Renal cortical epithelial cell (primary cell): ENCODE results near the gene TXNDC9. TPM values are rescaled to one million over a fixed set of nuclear protein-coding genes. Genes with fewer than 3 reads are reported as not detected.
"Not testable (repeated sequence)": the region's sequence is repeated elsewhere in the genome, so short reads cannot be mapped to it uniquely, and the experiment has no call there.

Experiments used
- DNase-seq: peaks from one replicate; pipeline ENCODE4 v3.0.0-alpha.2; 2011; ENCODE audit warnings: low read depth
- total RNA-seq: library from RNA; depleted of rRNA; stranded (reverse); fragments of >200 nt; gene quantifications from 2 replicates; pipeline ENCODE4 v1.2.3, GENCODE V29; 2014

The TXNDC9 gene
- total RNA-seq, 1 donor from 2014 or later, result 114 TPM

DNA sequence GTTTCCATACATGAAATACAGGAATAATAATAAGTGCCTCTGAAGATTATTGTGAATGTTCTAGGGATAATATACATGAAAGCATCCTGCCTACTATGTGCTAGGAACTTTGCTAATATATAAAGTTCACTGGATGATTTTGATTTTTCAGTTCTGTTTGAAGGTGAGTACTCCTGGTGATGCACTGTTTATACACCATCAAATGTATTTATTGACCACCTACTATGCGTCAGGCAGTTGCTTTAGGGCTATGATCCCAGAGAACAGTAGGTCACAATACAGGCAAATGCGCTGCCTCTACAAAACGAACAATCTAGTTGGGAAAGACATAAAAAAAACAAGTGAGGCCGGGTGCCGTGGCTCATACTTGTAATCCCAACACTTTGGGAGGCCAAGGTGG lies 10.7 kb downstream of the TXNDC9 start:
- no peak for DNase-seq

- DNase-seq, result peak; percentile 54
Observed at GRCh38 chr2:99317873-99318200, 18.3 kb downstream of the TXNDC9 start.

- peak; percentile 65 for DNase-seq
Observed at GRCh38 chr2:99317161-99317872, 18.8 kb downstream of the TXNDC9 start.

GRCh38 chr2:99301097-99301496 lies 35.0 kb downstream of the TXNDC9 start, which contains the start of gene LYG1:
TSS of gene LYG1 (minus strand) at chr2:99301197. CDS start at chr2:99295670, 5,527 bp downstream.
- DNase-seq, result not testable (repeated sequence)

- DNase-seq, result no peak
Observed at GRCh38 chr2:99299580-99299979, 36.6 kb downstream of the TXNDC9 start.

DNA sequence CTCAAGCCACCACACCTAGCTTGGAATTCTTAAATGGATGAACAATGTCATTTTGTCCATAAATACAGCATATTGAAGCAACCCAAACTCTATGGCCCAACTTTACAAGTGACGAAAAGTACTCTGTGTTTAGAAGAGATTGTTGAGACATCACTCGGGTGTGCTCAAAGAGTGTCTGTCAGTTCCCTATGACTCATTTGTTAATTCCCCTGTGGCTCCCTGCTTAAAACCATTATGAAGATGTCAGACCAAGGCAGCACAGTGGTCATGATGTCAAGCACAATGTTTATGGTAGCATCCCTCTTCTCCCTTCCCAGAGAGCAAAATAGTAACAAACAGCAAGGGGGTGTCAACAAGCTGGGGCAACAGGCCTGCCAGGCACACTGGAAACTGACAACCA lies 38.1 kb downstream of the TXNDC9 start:
- peak; percentile 36 for DNase-seq

DNA sequence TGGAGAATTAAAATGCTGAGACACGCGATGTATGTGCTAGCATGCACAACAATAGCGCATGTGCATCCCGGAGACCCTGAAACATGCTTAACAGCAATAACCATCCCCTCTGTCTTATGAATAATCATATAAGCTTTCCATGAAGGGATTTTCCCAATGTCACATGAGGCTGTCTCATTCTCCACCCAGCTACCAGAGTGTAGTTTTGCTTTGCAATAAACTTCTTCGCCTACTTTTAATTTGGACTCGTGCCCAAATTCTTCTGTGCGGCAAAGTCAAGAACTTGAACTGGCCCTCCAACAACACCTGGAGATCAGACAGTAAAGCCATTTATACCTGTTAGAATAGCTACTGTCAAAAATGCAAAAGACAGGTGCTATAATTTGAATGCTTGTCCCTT lies 50.6 kb downstream of the TXNDC9 start:
- DNase-seq, result peak; percentile 74

DNA sequence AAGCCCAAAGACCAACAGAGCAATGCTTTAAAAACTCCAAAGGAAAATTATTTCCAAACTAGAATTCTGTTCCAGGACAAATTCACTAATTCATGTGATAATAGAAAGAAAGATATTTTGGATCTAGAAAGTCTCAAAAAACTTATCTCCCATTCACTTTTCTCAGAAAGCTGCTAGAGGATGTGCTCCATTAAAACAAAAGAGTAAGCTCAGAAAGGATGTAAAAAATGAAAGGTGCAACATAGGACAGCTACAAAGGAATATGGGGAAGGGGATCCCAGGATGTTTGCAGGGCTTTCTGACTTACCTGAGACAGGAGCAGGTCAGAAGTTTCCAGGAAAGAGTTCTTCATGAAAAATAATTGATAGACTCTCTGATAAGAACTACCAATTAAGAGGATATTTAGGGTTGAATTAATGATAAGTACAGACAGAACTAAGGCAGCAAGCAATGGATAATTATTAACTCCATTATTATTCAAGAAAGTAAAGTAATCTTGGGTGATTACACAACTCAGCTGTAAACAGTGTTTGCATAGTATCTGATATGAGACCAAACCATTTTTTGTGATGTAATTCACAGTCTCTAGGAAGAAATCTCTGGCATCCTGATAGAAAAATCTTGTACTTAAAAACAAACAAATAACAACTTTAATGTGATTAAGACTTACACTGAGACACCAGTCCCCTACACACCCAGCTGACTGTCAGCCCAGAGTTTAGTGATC lies 56.0 kb downstream of the TXNDC9 start:
- peak; percentile 54 for DNase-seq

DNA sequence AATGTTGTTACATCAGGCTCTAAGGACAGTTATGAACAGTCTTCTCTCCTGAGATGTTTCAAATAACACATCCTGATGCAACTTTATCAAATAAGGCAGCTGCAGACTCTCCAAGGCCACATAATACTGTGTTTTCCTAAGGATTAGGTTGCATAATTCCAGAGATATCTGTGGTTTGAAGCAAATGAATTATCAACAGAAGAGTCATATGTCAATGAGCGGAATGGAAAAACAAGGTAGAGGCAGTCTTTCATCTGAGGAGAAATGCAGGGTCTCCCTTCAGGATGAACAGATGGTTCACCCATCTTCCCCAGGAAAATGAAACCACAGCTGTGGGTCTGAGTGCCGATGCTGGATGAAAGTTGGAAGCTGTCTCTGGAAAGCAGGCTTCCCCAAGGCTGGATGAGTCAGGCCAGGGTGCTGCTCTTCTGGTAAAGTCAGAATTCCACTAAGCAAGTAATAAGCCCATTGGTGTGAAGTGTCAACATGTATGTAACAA lies 57.3 kb downstream of the TXNDC9 start:
- DNase-seq, result peak; percentile 93

DNA sequence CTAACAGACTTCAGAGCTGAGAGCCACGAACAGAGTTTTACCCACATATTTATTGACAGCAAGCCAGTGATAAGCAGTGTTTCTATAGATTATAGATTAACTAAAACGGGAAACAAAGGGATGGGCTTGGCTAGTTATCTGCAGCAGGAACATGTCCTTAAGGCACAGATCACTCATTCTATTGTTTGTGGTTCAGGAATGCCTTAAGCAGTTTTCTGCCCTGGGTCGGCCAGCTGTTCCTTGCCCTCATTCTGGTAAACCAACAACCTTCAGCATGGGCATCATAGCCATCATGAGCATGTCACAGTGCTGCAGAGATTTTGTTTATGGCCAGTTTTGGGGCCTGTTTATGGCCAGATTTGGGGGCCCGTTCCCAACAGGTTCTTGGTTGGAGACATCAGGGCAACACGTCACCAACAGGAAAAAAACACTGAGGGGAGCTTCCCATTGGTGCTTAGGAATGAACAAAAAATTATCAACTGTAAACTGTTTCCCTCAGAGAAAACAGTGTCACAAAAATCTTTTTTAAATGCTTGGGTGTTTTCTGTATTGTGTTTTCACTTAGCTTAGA lies 57.9 kb downstream of the TXNDC9 start:
- DNase-seq, result not testable (repeated sequence)

DNA sequence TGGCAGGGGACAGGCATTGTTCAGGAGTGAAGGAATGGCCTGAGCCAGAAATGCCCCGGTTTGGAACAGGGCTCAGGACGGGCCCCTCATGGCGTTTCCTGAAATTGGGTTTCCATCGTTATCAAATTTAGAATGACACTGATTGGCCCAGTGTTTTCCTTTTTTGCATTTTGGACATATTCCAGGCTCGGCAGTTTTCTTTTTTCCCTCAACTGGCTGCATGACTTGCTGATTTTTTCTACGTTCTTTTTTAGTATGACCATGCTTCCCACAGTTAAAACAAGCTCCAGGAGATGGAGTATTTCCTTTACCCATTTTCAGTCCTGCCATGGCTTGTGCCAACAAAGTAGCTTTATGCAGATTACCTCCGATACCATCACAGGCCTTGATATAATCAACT lies 60.3 kb downstream of the TXNDC9 start:
- DNase-seq, result no peak

Other genes starting within 250 kb of the TXNDC9 start
- 5.6 and 9.2 TPM in 2 replicates for gene C2orf15, start 194.6 kb downstream of the TXNDC9 start, total RNA-seq
- 13.9 and 21.6 TPM in 2 replicates for gene TSGA10, start 181.4 kb downstream of the TXNDC9 start, total RNA-seq
- gene LIPT1, start 181.4 kb downstream of the TXNDC9 start, total RNA-seq, result 4.9 and 8.1 TPM in 2 replicates
- 25.8 and 44.6 TPM in 2 replicates for gene MITD1, start 155.3 kb downstream of the TXNDC9 start, total RNA-seq
- gene MRPL30, start 155.1 kb downstream of the TXNDC9 start, total RNA-seq, result 45.1 and 45.3 TPM in 2 replicates
- gene LYG2, start 80.7 kb downstream of the TXNDC9 start, total RNA-seq, result not detected in 2 replicates
- 0.70 TPM in 1 of 2 replicates, not detected in the other for gene LYG1, start 35.1 kb downstream of the TXNDC9 start, total RNA-seq
- gene EIF5B, start 1.1 kb upstream of the TXNDC9 start, total RNA-seq, result 27.8 and 118 TPM in 2 replicates
- 23.6 and 54.6 TPM in 2 replicates for gene REV1, start 153.7 kb upstream of the TXNDC9 start, total RNA-seq